Measurements from ENCODE around the gene DRD3. TPM values are rescaled to one million over a fixed set of nuclear protein-coding genes. Genes with fewer than 3 reads are reported as not detected.

Gene DRD3
- polyA plus RNA-seq, 3 donors = not detected

- no peak for TF ChIP-seq CTCF (IDR thresholded peaks at IDR 0.05)
- Histone ChIP-seq H2AFZ (ENCODE audit: insufficient read depth, low read depth, low read length, poor library complexity, severe bottlenecking) (no peak overlapping the region), H3K9me3 (replicated peaks in 1 of 2; ENCODE audit: control insufficient read depth in 1 of 2, insufficient read depth in 1 of 2, low read length in 2 of 2) (no peaks in the 10 kb centered on the region), H3K4me1 (ENCODE audit: control insufficient read depth in 1 of 2, insufficient read depth in 2 of 2, low read length in 2 of 2) (no peaks in the 10 kb centered on the region), H3K9ac (ENCODE audit: insufficient read depth, low read length, poor library complexity, severe bottlenecking) (no peak overlapping the region), H3K4me3 (replicated peaks in 1 of 3; ENCODE audit: low read depth in 2 of 3, low read length in 3 of 3) (no peak overlapping the region), H3K4me2 (replicated peaks; ENCODE audit: extremely low read depth, low read length, poor library complexity, severe bottlenecking) (no peak overlapping the region), H4K20me1 (ENCODE audit: insufficient read depth, low read length) (no peaks in the 10 kb centered on the region), H3K36me3 (replicated peaks in 1 of 2; ENCODE audit: control insufficient read depth in 1 of 2, insufficient read depth in 2 of 2, low read length in 2 of 2) (no peaks in the 10 kb centered on the region), H3K27ac (ENCODE audit: low read depth in 1 of 2, low read length in 2 of 2) (no peak overlapping the region), H3K27me3 (ENCODE audit: control insufficient read depth in 2 of 2, insufficient read depth in 2 of 2, low read length in 2 of 2) (no peaks in the 10 kb centered on the region), H3K79me2 (ENCODE audit: insufficient read depth, low read length) (no peaks in the 10 kb centered on the region)
- H3K27ac Mint-ChIP-seq = no peak overlapping the region
- no peak for DNase-seq
- H3K27me3 Mint-ChIP-seq (ENCODE audit: low read depth in 3 of 3) = no peaks in the 10 kb centered on the region
- no peak overlapping the region for H3K4me3 Mint-ChIP-seq
- no peaks in the 10 kb centered on the region for H3K4me1 Mint-ChIP-seq
- no peaks in the 10 kb centered on the region for H3K36me3 Mint-ChIP-seq
- intact Hi-C loops (cut with micrococcal nuclease) = no loop called here
- no peaks in the 10 kb centered on the region for H3K9me3 Mint-ChIP-seq
- WGBS (ENCODE audit: insufficient coverage) = no CpG with 5 or more reads among the region's 4 CpGs
These were observed 56.7 kb downstream of the DRD3 start for GRCh38 chr3:114122027-114122709.

GRCh38 chr3:114120211-114120610 is 58.6 kb downstream of the DRD3 start:
- no peak overlapping the region for H3K4me3 Mint-ChIP-seq
- H3K27ac Mint-ChIP-seq = no peak overlapping the region
- no peak overlapping the region for H3K9ac ChIP-seq (ENCODE audit: insufficient read depth, low read length, poor library complexity, severe bottlenecking)
- H3K4me1 Mint-ChIP-seq = no peaks in the 10 kb centered on the region
- H3K36me3 ChIP-seq (replicated peaks in 1 of 2; ENCODE audit: control insufficient read depth in 1 of 2, insufficient read depth in 2 of 2, low read length in 2 of 2) = no peaks in the 10 kb centered on the region
- H3K27me3 ChIP-seq (ENCODE audit: control insufficient read depth in 2 of 2, insufficient read depth in 2 of 2, low read length in 2 of 2) = no peaks in the 10 kb centered on the region
- no peak overlapping the region for H2AFZ ChIP-seq (ENCODE audit: insufficient read depth, low read depth, low read length, poor library complexity, severe bottlenecking)
- H3K4me3 ChIP-seq (replicated peaks in 1 of 3; ENCODE audit: low read depth in 2 of 3, low read length in 3 of 3) = no peak overlapping the region
- H3K27ac ChIP-seq (ENCODE audit: low read depth in 1 of 2, low read length in 2 of 2) = no peak overlapping the region
- no peak overlapping the region for H3K4me2 ChIP-seq (replicated peaks; ENCODE audit: extremely low read depth, low read length, poor library complexity, severe bottlenecking)
- TF ChIP-seq CTCF (IDR thresholded peaks at IDR 0.05) = no peak
- no peaks in the 10 kb centered on the region for H4K20me1 ChIP-seq (ENCODE audit: insufficient read depth, low read length)
- WGBS (ENCODE audit: insufficient coverage) = 100% methylated on average over 2 of the region's 3 CpGs
- H3K4me1 ChIP-seq (ENCODE audit: control insufficient read depth in 1 of 2, insufficient read depth in 2 of 2, low read length in 2 of 2) = no peaks in the 10 kb centered on the region
- no peaks in the 10 kb centered on the region for H3K79me2 ChIP-seq (ENCODE audit: insufficient read depth, low read length)
- no peaks in the 10 kb centered on the region for H3K9me3 ChIP-seq (replicated peaks in 1 of 2; ENCODE audit: control insufficient read depth in 1 of 2, insufficient read depth in 1 of 2, low read length in 2 of 2)
- no peaks in the 10 kb centered on the region for H3K9me3 Mint-ChIP-seq
- DNase-seq = no peak
- H3K36me3 Mint-ChIP-seq = no peaks in the 10 kb centered on the region
- intact Hi-C loops (cut with micrococcal nuclease) = no loop called here
- H3K27me3 Mint-ChIP-seq (ENCODE audit: low read depth in 3 of 3) = no peaks in the 10 kb centered on the region
